Glomerular endothelial cell (primary cell): ENCODE measurements around the gene JOSD2. TPM values are rescaled to one million over a fixed set of nuclear protein-coding genes. Genes with fewer than 3 reads are reported as not detected.

ENCODE experiments used
- DNase-seq: peaks from one replicate; pipeline ENCODE4 v3.0.0-alpha.2; 2011; ENCODE audit warnings: low read depth, low spot score; ENCODE audit errors: extremely low read depth
- total RNA-seq: library from RNA; depleted of rRNA; stranded (reverse); fragments of >200 nt; gene quantifications from 2 replicates; pipeline ENCODE4 v1.2.3, GENCODE V29; 2015

The JOSD2 gene
- total RNA-seq, 1 donor from 2014 or later, result 30.1 TPM

GRCh38 chr19:50457300-50457699 is 53.7 kb downstream of the JOSD2 start:
- DNase-seq, result no peak

Other genes with a start within 250 kb of the JOSD2 start
- 0.64 TPM in 1 of 2 replicates, not detected in the other for gene KCNC3, start 181.8 kb downstream of the JOSD2 start, total RNA-seq
- 0.10 and 0.70 TPM in 2 replicates for gene NAPSA, start 145.6 kb downstream of the JOSD2 start, total RNA-seq
- 65.8 and 68.7 TPM in 2 replicates for gene NR1H2, start 134.7 kb downstream of the JOSD2 start, total RNA-seq
- gene POLD1, start 126.8 kb downstream of the JOSD2 start, total RNA-seq, result 24.0 and 29.4 TPM in 2 replicates
- not detected in 2 replicates for gene SPIB, start 92.3 kb downstream of the JOSD2 start, total RNA-seq
- not detected in 2 replicates for gene MYBPC2, start 78.3 kb downstream of the JOSD2 start, total RNA-seq
- 120 and 121 TPM in 2 replicates for gene EMC10, start 34.7 kb downstream of the JOSD2 start, total RNA-seq
- gene GARIN5A, start 34.3 kb downstream of the JOSD2 start, total RNA-seq, result 0.39 TPM in 1 of 2 replicates, not detected in the other
- gene ASPDH, start 2.7 kb upstream of the JOSD2 start, total RNA-seq, result not detected in 2 replicates
- not detected in 2 replicates for gene LRRC4B, start 57.2 kb upstream of the JOSD2 start, total RNA-seq
- gene SYT3, start 128.7 kb upstream of the JOSD2 start, total RNA-seq, result 0.53 and 0.82 TPM in 2 replicates
- gene C19orf81, start 138.3 kb upstream of the JOSD2 start, total RNA-seq, result 3.1 and 9.0 TPM in 2 replicates
- gene SHANK1, start 208.6 kb upstream of the JOSD2 start, total RNA-seq, result 1.2 and 2.0 TPM in 2 replicates
- 14.4 and 16.2 TPM in 2 replicates for gene CLEC11A, start 212.2 kb upstream of the JOSD2 start, total RNA-seq